Measurements from ENCODE around the gene AMPD3. TPM values are rescaled to one million over a fixed set of nuclear protein-coding genes. Genes with fewer than 3 reads are reported as not detected.

Gene AMPD3
- total and polyA plus RNA-seq, 2 donors (not counting 3 experiments of a cell fraction or from before 2014, with no cell fraction given), result 1.4 to 2.5 TPM

GRCh38 chr11:10541561-10541930 lies 86.5 kb downstream of the AMPD3 start:
- intact Hi-C loops (cut with micrococcal nuclease) (loop anchor here (1.0 to 5.0 kb wide), 5 partner anchors 17 to 879 kb away; partner anchors contain the start of gene SWAP70), dilution Hi-C loops (cut with MboI; ENCODE audit: extremely low pct_ligation_motif_present, low sequenced_read_pairs) (no loop called here)
- H3K36me3 ChIP-seq (ENCODE audit: control insufficient read depth in 2 of 2, extremely low read depth in 1 of 2, insufficient read depth in 2 of 2, low read length in 2 of 2), result no peaks in the 10 kb centered on the region
- peaks cover 16% of the 10 kb centered on the region for H3K79me2 ChIP-seq (ENCODE audit: control insufficient read depth, insufficient read depth, low read length)
- FAIRE-seq (peak; percentile 15), DNase-seq (ENCODE audit: low read depth, low spot score) (no peak)
- no peaks in the 10 kb centered on the region for H4K20me1 ChIP-seq (replicated peaks; ENCODE audit: control insufficient read depth, extremely low read depth, insufficient read depth, low read length)
- peak overlapping the region; percentile 74 for H3K4me2 ChIP-seq (ENCODE audit: insufficient read depth, low read length)
- CTCF ChIA-PET, result interaction anchor here (0.9 to 3.3 kb wide), 34 partner anchors 10 to 194 kb away, joined by 3 to 31 read pairs (median 6); partner anchors contain the start of gene LYVE1
- H3K9me1 ChIP-seq (replicated peaks; ENCODE audit: control insufficient read depth, extremely low read depth, insufficient read depth, low read length), result no peaks in the 10 kb centered on the region
- no peaks in the 10 kb centered on the region for H3K9me3 ChIP-seq (replicated peaks; ENCODE audit: control insufficient read depth, insufficient read depth, low read length)
- POLR2A ChIA-PET, result interaction anchor here (1.0 to 1.4 kb wide), 3 partner anchors 27 to 267 kb away, joined by 4 to 6 read pairs (median 4); partner anchors contain the start of genes ADM and EIF4G2
- peak overlapping the region; percentile 98 for H2AFZ ChIP-seq (ENCODE audit: low read depth, low read length)
- H3K4me3 ChIP-seq (replicated peaks in 1 of 3; ENCODE audit: insufficient read depth in 1 of 3, low read depth in 1 of 3, low read length in 3 of 3), result peak overlapping the region; percentile 19 to 58 (median 23)
- no peaks in the 10 kb centered on the region for H3K27me3 ChIP-seq (ENCODE audit: control insufficient read depth in 2 of 2, insufficient read depth in 2 of 2, low read length in 2 of 2)
- H3K9ac ChIP-seq (replicated peaks; ENCODE audit: extremely low read depth, insufficient read depth, low read length), result peak overlapping the region; percentile 55
- peaks cover 10% of the 10 kb centered on the region for H3K4me1 ChIP-seq (ENCODE audit: control insufficient read depth, extremely low read depth, insufficient read depth, low read length)
- TSS peak; percentile 14 for BruUV-seq (replicated peaks)
- H3K27ac ChIP-seq (ENCODE audit: insufficient read depth, low read depth, low read length), result peak overlapping the region; percentile 57
- TF ChIP-seq FOS (IDR thresholded peaks at IDR 0.05; ENCODE audit: borderline replicate concordance, insufficient read depth, low read length), result no peak
- no peak for TF ChIP-seq POLR2AphosphoS5 (IDR thresholded peaks at IDR 0.05; ENCODE audit: insufficient read depth, low read depth, low read length)
- no peak for TF ChIP-seq JUN (IDR thresholded peaks at IDR 0.05; ENCODE audit: borderline replicate concordance, insufficient read depth, insufficient read length, low read depth)
- TF ChIP-seq CTCF (IDR thresholded peaks at IDR 0.05; ENCODE audit: extremely low read depth in 1 of 2, insufficient read depth in 1 of 2, low read depth in 1 of 2, low read length in 2 of 2), result no peak

GRCh38 chr11:10542776-10543175 lies 87.7 kb downstream of the AMPD3 start:
- peaks cover 11% of the 10 kb centered on the region for H3K79me2 ChIP-seq (ENCODE audit: control insufficient read depth, insufficient read depth, low read length)
- H4K20me1 ChIP-seq (replicated peaks; ENCODE audit: control insufficient read depth, extremely low read depth, insufficient read depth, low read length), result no peaks in the 10 kb centered on the region
- H3K27ac ChIP-seq (ENCODE audit: insufficient read depth, low read depth, low read length), result no peak overlapping the region
- no peak overlapping the region for H3K4me3 ChIP-seq (replicated peaks in 1 of 3; ENCODE audit: insufficient read depth in 1 of 3, low read depth in 1 of 3, low read length in 3 of 3)
- no peaks in the 10 kb centered on the region for H3K36me3 ChIP-seq (ENCODE audit: control insufficient read depth in 2 of 2, extremely low read depth in 1 of 2, insufficient read depth in 2 of 2, low read length in 2 of 2)
- no TSS peak for BruUV-seq (replicated peaks)
- H3K9me1 ChIP-seq (replicated peaks; ENCODE audit: control insufficient read depth, extremely low read depth, insufficient read depth, low read length), result no peaks in the 10 kb centered on the region
- FAIRE-seq (no peak), DNase-seq (ENCODE audit: low read depth, low spot score) (no peak)
- H2AFZ ChIP-seq (ENCODE audit: low read depth, low read length), result no peak overlapping the region
- dilution Hi-C loops (cut with MboI; ENCODE audit: extremely low pct_ligation_motif_present, low sequenced_read_pairs), result no loop called here
- ChIA-PET CTCF (interaction anchor here (1.6 to 3.3 kb wide), 2 partner anchors 9 to 29 kb away, joined by 3 to 20 read pairs; no protein-coding TSS in a partner anchor), POLR2A (no interaction called here)
- no peak overlapping the region for H3K9ac ChIP-seq (replicated peaks; ENCODE audit: extremely low read depth, insufficient read depth, low read length)
- H3K4me1 ChIP-seq (ENCODE audit: control insufficient read depth, extremely low read depth, insufficient read depth, low read length), result peaks cover 10% of the 10 kb centered on the region
- intact Hi-C loops (cut with micrococcal nuclease), result loop anchor here (5.0 kb wide), 1 partner anchor 880 kb away; the partner anchor contains the start of gene SWAP70
- no peak overlapping the region for H3K4me2 ChIP-seq (ENCODE audit: insufficient read depth, low read length)
- TF ChIP-seq CTCF (IDR thresholded peaks at IDR 0.05; ENCODE audit: extremely low read depth in 1 of 2, insufficient read depth in 1 of 2, low read depth in 1 of 2, low read length in 2 of 2) (no peak), FOS (IDR thresholded peaks at IDR 0.05; ENCODE audit: borderline replicate concordance, insufficient read depth, low read length) (no peak), MAX (IDR thresholded peaks at IDR 0.05; ENCODE audit: insufficient read depth, insufficient read length) (no peak)
- no peaks in the 10 kb centered on the region for H3K27me3 ChIP-seq (ENCODE audit: control insufficient read depth in 2 of 2, insufficient read depth in 2 of 2, low read length in 2 of 2)
- no peaks in the 10 kb centered on the region for H3K9me3 ChIP-seq (replicated peaks; ENCODE audit: control insufficient read depth, insufficient read depth, low read length)

Data from endothelial cell of umbilical vein (primary cell).